Activated CD4-positive, alpha-beta T cell treated with anti-CD3 and anti-CD28 coated beads, Interleukin-2, amount 50 U/mL, for 1 hour (primary cell): ENCODE data around the gene ANKRD30A.
"Not testable (repeated sequence)": the region's sequence is repeated elsewhere in the genome, so short reads cannot be mapped to it uniquely, and the experiment has no call there.

Source experiments
- DNase-seq: peaks from one replicate; pipeline ENCODE4 v3.0.0-alpha.2; 2020

ANKRD30A gene

DNA sequence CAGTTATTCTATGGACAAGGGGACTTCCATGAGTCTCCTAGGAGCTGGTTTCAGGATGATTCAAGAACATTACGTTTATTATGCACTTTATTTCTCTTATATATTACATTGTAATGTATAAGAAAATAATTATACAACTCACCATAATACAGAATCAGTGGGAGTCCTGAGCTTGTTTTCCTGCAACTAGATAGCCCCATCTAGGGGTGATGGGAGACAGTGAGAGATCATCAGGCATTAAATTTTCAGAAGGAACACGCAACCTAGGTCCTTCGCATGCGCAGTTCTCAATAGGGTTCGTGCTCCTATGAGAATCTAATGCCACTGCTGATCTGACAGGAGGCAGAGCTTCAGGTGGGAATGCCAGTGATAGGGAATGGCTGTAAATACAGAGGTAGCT lies 137.9 kb downstream of the ANKRD30A start:
- no peak for DNase-seq

DNA sequence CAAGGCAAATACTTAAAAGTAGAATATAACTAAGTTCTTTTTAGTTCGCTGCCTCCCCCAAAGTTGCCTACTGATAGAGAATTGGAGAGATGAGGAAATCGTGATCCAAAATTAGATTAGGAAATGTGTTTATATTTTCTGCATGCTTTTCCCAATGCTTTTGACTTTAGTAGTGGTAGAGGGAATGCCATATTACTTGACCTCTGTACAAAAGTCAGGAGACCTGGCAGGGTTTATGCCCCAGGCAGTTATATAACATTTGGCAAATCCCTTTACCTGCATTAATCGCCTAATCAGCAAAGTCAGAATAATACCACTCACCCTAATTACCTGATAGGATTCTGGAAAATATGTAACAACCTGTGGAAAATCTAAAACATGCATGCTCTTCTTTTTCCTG lies 142.9 kb downstream of the ANKRD30A start:
- no peak for DNase-seq

DNA sequence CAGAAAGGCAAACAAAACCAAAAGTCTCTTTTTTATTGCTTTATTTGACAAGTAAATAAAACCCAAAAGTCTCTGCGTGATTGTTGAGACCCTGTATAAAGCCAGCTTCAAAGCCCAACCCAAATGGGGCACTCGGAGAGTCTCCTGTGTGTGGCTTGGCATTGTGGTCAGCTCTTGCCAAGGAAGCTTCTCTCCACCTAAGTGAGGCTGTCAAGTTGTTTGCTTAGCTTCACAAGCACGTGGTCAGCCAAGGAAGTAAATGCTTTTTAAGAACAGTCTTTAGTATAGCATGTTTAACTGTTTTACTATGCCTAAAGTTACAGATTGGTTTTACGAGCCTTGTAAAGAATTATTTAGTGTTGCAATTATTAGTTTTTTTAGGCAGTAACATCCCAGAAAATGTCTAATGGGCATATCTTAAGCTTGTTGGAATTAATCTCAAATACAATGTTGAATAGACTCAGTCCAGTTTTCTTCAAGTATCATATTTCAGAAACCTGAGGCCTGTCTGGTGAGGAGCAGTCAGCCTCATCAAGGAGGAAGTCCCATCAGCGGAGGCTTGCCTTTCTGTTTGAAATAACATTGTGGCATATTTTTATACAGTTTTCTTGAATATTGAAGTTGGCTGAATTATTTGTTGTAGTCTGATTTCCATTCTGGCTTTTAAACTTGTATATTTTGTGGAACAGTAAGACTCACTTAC lies 144.3 kb downstream of the ANKRD30A start:
- DNase-seq = no peak

DNA sequence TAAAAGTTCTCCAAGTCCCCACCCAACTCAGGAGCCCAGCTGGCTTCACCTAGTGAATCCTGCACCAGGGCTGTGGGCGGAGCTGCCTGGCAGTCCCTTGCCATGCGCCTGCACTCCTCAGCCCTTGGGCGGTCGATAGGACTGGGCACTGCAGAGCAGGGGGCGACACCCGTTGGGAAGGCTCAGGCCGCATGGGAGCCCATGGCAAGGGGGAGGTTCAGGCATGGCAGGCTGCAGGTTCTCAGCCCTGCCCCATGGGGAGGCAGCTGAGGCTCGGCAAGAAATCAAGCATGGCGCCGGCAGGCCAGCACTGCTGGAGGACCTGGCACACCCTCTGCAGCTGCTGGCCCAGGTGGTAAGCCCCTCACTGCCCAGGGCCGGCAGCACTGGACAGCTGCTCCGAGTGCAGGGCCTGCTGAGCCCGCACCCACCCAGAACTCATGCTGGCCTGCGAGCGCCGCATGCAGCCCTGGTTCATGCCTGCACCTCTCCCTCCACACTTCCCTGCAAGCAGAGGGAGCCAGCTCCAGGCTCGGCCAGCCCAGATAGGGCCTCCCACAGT lies 149.9 kb downstream of the ANKRD30A start:
- no peak for DNase-seq

DNA sequence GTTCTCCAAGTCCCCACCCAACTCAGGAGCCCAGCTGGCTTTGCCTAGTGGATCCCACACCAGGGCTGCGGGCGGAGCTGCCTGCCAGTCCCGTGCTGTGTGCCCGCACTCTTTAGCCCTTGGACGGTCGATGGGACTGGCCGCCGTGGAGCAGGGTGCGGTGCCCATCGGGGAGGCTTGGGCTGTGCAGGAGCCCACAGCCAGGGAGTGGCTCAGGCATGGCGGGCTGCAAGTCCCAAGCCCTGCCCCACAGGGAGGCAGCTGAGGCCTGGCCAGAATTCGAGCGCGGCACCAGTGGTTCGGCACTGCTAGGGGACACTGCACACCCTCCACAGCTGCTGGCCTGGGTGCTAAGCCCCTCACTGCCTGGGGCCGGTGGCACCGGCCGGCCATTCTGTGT lies 159.7 kb downstream of the ANKRD30A start:
- no peak for DNase-seq

DNA sequence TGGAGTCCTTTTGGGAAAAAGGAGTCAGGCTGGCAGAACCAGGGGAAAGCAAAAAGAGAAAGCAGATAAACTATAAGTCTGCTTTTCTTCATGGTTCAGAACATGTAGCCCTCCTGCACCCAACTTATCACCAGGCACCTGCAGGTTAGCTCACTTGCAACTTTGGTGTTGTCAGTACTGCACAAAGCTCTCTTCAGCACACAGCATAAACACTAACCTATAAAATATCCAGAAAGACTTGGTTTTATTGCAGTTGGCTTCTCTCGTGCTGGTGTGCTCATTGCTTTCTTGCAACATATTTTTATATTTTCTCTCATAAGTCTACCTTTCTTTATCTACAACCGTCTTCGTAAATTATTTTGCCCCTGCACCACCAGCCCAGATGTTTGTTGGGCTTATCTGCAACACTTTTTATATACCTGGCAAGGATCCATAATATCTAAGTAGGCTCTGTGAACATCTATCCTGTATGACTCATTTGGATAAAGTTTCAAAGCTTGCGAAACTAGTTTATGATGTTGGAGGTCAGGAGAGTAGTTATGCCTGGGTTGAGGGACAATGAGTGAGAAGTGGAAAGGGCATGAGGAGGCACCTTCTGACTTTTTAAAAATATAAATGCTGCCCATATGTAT lies 164.6 kb downstream of the ANKRD30A start:
- DNase-seq = no peak

DNA sequence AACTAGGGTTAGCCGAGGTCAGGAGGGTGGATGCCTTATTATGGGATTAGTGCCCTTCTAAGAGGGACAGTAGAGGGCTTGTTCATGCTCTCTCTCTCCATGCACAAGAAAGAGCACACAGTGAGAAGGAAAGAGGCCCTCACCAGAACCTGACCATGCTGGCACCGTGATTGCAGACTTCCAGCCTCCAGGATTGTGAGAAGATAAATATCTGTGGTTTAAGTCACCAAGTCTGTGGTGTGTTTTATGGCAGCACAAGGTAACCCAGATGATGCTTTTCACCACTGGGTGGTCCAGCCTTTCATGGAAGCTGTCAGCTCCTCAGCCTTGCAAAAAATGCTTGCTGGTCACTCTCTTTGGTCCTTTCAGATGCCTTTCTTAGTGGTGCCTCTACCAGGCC lies 175.9 kb downstream of the ANKRD30A start:
- DNase-seq = no peak

DNA sequence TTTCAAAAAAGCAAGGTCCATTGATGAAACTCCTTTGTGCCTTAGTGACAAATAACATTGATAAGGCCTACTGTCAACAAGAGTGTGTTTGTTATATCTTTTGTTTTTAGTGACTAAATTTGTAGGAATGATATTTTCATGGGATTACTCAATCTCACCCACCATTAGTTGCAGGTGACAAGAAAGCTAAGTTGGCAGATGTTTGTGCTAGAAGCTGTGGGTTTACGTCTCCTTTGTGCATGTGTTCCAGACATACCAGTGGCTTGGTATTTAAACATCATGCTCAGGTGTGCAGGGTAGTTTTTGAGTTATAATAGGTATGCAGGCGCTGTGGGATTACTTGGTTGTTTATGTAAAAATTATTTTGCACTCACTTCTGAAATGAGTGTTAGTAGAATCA lies 178.6 kb downstream of the ANKRD30A start:
- no peak for DNase-seq

DNA sequence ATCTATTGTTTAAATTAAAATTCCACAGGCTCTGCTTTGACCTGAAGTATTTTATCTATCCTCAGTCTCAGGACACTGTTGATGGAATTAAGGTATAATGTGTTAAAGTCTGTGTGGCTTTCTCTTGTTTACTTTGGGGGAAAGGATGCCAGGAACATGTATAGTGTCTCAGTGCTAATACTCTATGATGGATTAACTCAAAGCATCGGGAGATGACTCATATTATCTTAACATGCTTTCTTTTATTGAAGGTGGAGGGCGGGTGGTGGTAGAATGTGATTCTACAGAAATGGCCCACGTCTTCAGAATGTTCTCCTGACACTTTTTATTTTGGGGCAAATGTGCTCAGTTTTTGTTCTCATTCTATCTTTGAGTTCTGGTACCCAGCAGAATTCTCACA lies 189.0 kb downstream of the ANKRD30A start:
- DNase-seq = no peak

DNA sequence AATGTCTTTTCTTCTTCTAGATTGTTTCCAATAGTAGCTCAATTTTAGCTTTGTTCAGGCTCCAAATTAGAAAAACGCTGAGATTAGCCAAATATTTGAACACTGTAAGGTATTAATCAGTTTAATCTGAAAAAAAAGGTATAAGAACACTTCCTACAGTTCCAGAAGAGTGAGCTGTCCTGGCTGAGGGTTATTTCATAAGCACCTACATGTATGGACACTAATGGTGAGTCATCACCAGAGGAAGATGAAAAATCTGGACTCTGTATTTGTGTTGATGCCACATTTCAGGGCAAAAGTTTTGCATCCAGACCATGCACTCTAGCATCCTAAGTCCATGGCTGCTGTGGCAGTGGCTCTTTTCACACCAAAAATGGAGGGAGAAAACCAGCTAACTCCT lies 189.5 kb downstream of the ANKRD30A start:
- DNase-seq = no peak

DNA sequence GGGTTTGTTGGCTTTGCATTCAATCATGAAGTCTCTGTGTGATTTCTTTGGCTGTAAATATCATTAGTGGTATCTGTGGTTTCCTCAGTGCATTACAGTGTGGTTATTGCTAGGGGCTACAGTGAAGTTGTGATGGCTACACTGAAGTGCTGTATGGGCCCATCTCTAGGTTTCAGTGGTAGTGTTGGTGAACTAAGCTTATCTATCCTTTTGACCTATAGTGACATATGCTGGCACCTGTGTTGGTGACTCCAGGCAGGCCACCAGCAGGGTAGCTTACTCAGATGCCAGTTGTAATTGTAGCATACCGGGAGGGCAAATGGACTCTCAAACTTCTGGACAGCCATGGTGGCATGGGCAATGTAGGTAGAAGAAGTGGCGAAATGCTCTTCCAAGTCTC lies 219.0 kb downstream of the ANKRD30A start:
- no peak for DNase-seq

DNA sequence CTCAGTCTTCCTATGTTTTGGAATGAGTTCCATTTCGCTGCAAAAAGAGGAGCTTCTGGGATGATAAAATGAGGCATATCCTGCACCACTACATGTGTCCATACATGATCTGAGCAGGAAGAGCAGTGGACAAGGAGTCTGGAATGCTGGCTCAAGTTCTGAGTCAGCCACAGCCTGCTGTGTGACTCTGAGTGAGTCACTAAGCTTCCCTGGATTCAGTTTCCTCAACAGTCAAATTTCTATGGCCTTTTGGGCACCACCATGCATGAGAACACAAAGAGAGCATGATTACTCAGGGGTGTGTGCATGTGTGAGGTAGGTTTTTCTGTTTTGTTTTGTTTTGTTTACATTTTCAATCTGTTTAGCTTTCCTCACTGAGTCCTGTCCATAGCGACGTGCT lies 254.6 kb downstream of the ANKRD30A start:
- no peak for DNase-seq

DNA sequence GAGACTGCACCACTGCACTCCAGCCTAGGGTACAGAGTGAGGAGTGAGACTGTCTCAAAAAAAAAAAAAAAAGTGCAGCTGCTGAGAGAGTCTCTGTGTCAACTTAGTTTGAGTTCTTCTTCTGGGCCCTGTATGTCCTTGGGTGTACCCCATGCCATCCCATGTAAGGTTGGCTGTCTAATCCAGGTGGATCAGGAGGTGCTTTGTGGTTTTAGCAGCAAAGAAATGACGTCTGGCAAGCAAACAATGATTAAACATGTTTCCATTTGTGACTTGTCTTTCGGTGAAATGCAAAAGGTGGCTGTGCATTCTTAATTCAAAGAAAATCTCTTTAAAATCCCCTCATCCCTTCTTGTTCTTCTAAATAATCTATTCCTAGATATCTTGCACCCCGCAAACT lies 255.9 kb downstream of the ANKRD30A start:
- no peak for DNase-seq

DNA sequence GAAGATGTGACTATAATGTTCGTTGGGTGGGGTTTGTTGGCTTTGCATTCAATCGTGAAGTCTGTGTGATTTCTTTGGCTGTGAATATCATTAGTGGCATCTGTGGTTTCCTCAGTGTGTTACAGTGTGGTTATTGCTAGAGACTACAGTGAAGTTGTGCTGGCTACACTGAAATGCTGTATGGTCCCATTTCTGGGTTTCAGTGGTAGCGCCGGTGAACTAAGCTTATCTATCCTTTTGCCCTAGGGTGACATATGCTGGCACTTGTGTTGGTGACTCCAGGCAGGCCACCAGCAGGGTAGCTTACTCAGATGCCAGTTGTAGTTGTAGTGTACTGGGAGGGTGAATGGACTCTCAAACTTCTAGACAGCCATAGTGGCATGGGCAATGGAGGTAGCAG lies 259.5 kb downstream of the ANKRD30A start:
- DNase-seq = no peak

DNA sequence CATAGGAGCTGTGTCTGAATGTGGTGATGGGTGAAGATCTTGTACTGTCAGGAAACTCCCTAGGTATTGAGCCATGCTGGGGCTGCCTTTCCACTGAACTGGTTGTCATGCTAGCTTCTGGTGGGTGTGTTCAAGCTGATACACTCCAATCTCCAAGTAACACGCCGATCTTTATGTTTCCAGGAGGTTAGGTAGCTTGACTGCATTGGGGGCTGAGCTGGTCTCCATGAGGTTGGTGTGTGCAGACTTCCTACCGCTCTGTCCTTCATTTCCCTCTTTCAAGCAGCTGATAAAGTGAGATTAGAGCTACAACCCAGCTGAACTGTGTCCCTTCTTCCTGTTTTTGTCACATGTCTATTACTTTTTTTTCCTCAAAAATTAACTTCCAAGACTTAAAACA lies 265.5 kb downstream of the ANKRD30A start:
- DNase-seq = no peak

DNA sequence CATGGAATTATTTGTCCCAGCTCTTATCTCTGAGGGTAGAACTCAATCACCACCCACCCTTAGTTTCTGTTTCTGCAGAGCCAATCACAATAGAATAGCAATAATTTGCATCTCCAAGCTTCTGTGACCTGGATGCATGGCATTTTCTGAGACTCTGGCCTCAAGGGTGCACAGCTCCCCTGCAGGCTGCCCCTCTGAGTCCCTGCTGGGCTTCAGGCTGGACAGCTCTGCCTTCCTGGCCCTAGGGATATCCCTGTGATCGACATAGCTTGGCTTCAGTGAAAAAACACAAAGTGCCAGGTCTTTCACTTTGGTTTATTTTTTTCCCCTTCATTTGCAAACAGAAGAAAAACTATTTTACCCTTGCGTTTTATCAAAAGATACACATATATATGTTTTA lies 275.4 kb downstream of the ANKRD30A start:
- not testable (repeated sequence) for DNase-seq

DNA sequence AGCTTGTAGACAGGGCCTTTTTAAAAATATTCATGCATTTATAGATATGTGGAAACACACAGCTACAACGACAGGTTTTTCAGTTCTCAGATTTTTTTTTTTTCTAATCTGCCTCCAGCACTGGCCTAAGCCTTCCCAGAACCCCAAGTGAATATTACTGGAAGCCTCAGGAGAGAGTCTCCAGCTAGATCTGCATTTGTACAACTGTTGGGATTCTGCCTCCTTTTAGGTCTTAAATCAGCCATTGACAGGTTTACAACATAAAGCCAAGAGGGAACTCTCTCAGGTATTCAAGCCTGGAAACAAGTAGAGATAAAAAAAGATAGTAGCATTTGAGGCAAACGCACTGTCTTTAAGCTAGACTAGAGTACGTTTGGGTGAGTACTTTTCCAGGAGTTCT lies 275.8 kb downstream of the ANKRD30A start:
- DNase-seq = no peak

DNA sequence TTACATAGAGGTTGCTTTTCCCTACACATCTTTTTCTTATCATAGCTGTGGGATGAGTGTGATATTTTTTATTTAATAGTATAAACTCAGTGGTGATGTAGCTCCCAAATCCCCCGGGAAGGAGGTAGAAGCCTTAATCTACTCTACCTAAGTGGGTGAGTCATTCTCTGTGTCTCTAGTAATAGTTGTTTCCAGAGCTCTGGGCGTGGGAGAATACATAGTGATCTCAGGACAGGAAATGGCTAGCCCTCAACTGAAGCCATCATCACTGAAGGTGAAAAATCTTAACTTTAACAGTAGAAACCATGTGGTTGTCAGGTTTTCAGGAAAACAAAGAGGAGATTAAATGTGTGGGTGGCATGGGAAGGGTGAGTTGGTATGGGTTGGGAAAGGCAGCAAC lies 278.4 kb downstream of the ANKRD30A start:
- no peak for DNase-seq
